HepG2 (cell line): ENCODE measurements around the gene TBL2. TPM values are rescaled to one million over a fixed set of nuclear protein-coding genes. Genes with fewer than 3 reads are reported as not detected.

Experiments
- AGO1 ChIP-seq: fragments of 200-400 bp; formaldehyde crosslinking; IDR thresholded peaks from 2 replicates; pipeline ENCODE4 v1.6.1; 2017; ENCODE audit warnings: mild to moderate bottlenecking, low read depth, low read length, moderate library complexity; ENCODE audit not compliant: poor library complexity, severe bottlenecking
- BORCS8-MEF2B ChIP-seq: sonication (generic); formaldehyde crosslinking; IDR thresholded peaks from 2 replicates; pipeline ENCODE4 v1.8.0; 2022; ENCODE audit warnings: mild to moderate bottlenecking, missing genetic modification reagents
- CC2D1A ChIP-seq: sonication (generic); formaldehyde crosslinking; IDR thresholded peaks from 2 replicates; pipeline ENCODE4 v1.8.1; 2023; ENCODE audit warnings: mild to moderate bottlenecking, missing genetic modification reagents
- CEBPB ChIP-seq: IDR thresholded peaks from 2 replicates; pipeline ENCODE4 v1.6.1; 2011; ENCODE audit warnings: low read depth, low read length, improper control_type of control experiment, borderline replicate concordance
- FIP1L1 ChIP-seq: fragments of 200-400 bp; formaldehyde crosslinking; IDR thresholded peaks from 2 replicates; pipeline ENCODE4 v1.6.1; 2018; ENCODE audit warnings: low read depth, mild to moderate bottlenecking, low read length, moderate library complexity, borderline replicate concordance; ENCODE audit not compliant: insufficient read depth
- GABPB1 ChIP-seq: IDR thresholded peaks from 2 replicates; pipeline ENCODE4 v1.6.1; 2016; ENCODE audit warnings: mild to moderate bottlenecking, missing genetic modification reagents, moderate library complexity, missing compliant biosample characterization
- HOXA3 ChIP-seq: sonication (generic); formaldehyde crosslinking; IDR thresholded peaks from 2 replicates; pipeline ENCODE4 v1.5.0; 2020; ENCODE audit warnings: missing genetic modification reagents
- HOXD1 ChIP-seq: sonication (generic); formaldehyde crosslinking; IDR thresholded peaks from 2 replicates; pipeline ENCODE4 v1.5.0; 2020; ENCODE audit warnings: missing genetic modification reagents
- IRX3 ChIP-seq: sonication (generic); formaldehyde crosslinking; IDR thresholded peaks from 2 replicates; pipeline ENCODE4 v1.8.1; 2023; ENCODE audit warnings: mild to moderate bottlenecking, low read depth, missing genetic modification reagents, borderline replicate concordance
- NCOA2 ChIP-seq: sonication (generic); formaldehyde crosslinking; IDR thresholded peaks from 2 replicates; pipeline ENCODE4 v1.8.0; 2022; ENCODE audit warnings: inconsistent platforms
- PHB2 ChIP-seq: fragments of 450-650 bp; IDR thresholded peaks from 2 replicates; pipeline ENCODE4 v1.6.1; 2018; ENCODE audit not compliant: partially characterized antibody
- RBM22 ChIP-seq: fragments of 200-400 bp; formaldehyde crosslinking; optimal IDR thresholded peaks from 2 replicates; pipeline ENCODE3; 2017; ENCODE audit warnings: mild to moderate bottlenecking, low read length, moderate library complexity
- SRSF4 ChIP-seq: fragments of 200-400 bp; formaldehyde crosslinking; IDR thresholded peaks from one replicate; pipeline ENCODE4 v1.6.1; 2018; ENCODE audit warnings: mild to moderate bottlenecking, low read depth, low read length, moderate library complexity; ENCODE audit not compliant: poor library complexity, severe bottlenecking
- SSRP1 ChIP-seq: IDR thresholded peaks from 2 replicates; pipeline ENCODE4 v1.6.1; 2016; ENCODE audit warnings: control low read depth
- U2AF1 ChIP-seq: fragments of 200-400 bp; formaldehyde crosslinking; optimal IDR thresholded peaks from 2 replicates; pipeline ENCODE3; 2017; ENCODE audit warnings: mild to moderate bottlenecking, low read depth, low read length
- ZNF136 ChIP-seq: sonication (generic); formaldehyde crosslinking; IDR thresholded peaks from 2 replicates; pipeline ENCODE4 v1.8.1; 2022; ENCODE audit warnings: low read depth, mild to moderate bottlenecking, moderate library complexity, missing genetic modification reagents
- ZNF530 ChIP-seq: sonication (generic); formaldehyde crosslinking; IDR thresholded peaks from 2 replicates; pipeline ENCODE4 v1.5.0; 2020; ENCODE audit warnings: low read depth, mild to moderate bottlenecking, missing genetic modification reagents
- ZNF557 ChIP-seq: sonication (generic); formaldehyde crosslinking; IDR thresholded peaks from 2 replicates; pipeline ENCODE4 v1.4.0; 2020; ENCODE audit warnings: missing genetic modification reagents
- ZSCAN29 ChIP-seq: sonication (generic); formaldehyde crosslinking; conservative IDR thresholded peaks from 2 replicates; pipeline ENCODE4 v1.4.0; 2020; ENCODE audit warnings: mild to moderate bottlenecking, missing genetic modification reagents
- polyA plus RNA-seq, 8 experiments: library from polyadenylated mRNA; depleted of rRNA in 3 of 8; stranded (reverse) in 7 of 8; unstranded in 1 of 8; fragments of >200 nt; fragmentation: Illumina TruSeq in 4 of 8; extraction: Trizol in 4 of 8; gene quantifications; 2 replicates each; pipeline versions ENCODE4 v1.2.1 to v1.2.3, GENCODE V29; 2011 to 2016; ENCODE audit warnings: low read depth in 4 of 8, missing spikeins in 1 of 8, mixed read lengths in 1 of 8; ENCODE audit not compliant: insufficient read depth in 1 of 8
- total RNA-seq, 5 experiments: library from RNA; depleted of rRNA; stranded (reverse); fragments of >200 nt; fragmentation: Illumina TruSeq; extraction: Trizol; gene quantifications; 2 replicates each; pipeline ENCODE4 v1.2.3, GENCODE V29; 2016; ENCODE audit warnings: low read depth in 1 of 5
- TF ChIP-seq, protein P1 (sequence below): sonication (generic); formaldehyde crosslinking; IDR thresholded peaks from 2 replicates; pipeline ENCODE4 v1.9.0; 2022; ENCODE audit warnings: missing genetic modification reagents, mild to moderate bottlenecking, borderline replicate concordance
- TF ChIP-seq, protein P2 (sequence below): sonication (generic); formaldehyde crosslinking; conservative IDR thresholded peaks from 2 replicates; pipeline ENCODE4 v1.4.0; 2020; ENCODE audit warnings: missing genetic modification reagents
- TF ChIP-seq, protein P3 (sequence below): sonication (generic); formaldehyde crosslinking; IDR thresholded peaks from 2 replicates; pipeline ENCODE4 v1.8.1; 2023; ENCODE audit warnings: mild to moderate bottlenecking, missing genetic modification reagents
- TF ChIP-seq, protein P4 (sequence below): sonication (generic); formaldehyde crosslinking; IDR thresholded peaks from 2 replicates; pipeline ENCODE4 v1.5.0; 2020; ENCODE audit warnings: mild to moderate bottlenecking, missing genetic modification reagents, borderline replicate concordance

TBL2 gene
- total and polyA plus RNA-seq, 2 of the 13 experiments (the other 11 are each of a cell fraction or from before 2014, with no cell fraction given): 43.4 to 47.2 TPM

DNA sequence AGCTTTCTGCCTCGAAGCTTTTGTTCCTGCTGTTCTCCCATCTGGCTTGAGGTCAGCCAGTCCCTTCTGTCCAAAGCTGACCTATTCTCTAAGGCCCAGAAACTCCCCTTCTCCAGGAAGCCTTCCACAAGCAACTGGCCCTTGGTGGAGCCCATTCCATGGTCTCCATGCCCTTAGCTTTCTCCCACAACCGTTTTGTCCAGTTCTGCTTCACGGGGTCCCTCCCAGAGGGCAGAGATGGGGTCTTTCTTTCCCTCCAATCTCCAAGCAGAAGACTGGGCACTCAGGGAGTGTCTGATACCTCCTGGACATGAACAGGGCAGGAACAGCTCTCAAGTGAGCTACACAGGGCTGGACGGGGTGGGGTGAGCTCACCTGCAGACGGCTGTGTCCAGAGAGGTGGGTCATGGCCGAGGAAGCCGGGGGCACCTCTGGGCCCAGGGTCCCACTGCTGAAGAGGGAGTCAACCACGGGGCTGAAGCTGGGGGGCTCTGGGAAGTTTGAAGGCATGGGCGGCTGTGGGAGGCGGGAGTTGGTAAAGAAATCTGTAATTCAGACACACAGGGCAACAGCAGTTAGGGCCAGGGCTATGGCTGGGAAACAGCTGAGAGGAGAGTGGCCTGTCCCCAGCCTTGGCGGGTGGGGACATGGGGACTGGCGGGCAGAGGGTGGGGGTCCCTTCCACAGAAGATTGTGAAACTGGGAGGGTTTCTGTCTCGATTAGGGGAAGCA is 20.9 kb upstream of the TBL2 start (continued):
- TF ChIP-seq ZNF136 (CRISPR knock-in tag) (0 out of 2 replicates have a peak, but pooled peaks have one; percentile 62), ZSCAN29 (CRISPR knock-in tag) (no peak), RBM22 (peak; percentile 98), ZNF557 (CRISPR knock-in tag) (no peak), BORCS8-MEF2B (CRISPR knock-in tag) (0 out of 2 replicates have a peak, but pooled peaks have one; percentile 30), SRSF4 (peak; percentile 87), PHB2 (no peak), NCOA2 (CRISPR knock-in tag) (0 out of 2 replicates have a peak, but pooled peaks have one; percentile 13), SSRP1 (CRISPR knock-in tag) (peak; percentile 98), HOXA3 (CRISPR knock-in tag) (no peak), GABPB1 (CRISPR knock-in tag) (0 out of 2 replicates have a peak, but pooled peaks have one; percentile 16), U2AF1 (peak; percentile 20), AGO1 (peak; percentile 100), FIP1L1 (0 out of 2 replicates have a peak, but pooled peaks have one; percentile 33), IRX3 (CRISPR knock-in tag) (0 out of 2 replicates have a peak, but pooled peaks have one; percentile 35), CC2D1A (CRISPR knock-in tag) (no peak), ZNF530 (no peak), HOXD1 (CRISPR knock-in tag) (no peak), CEBPB (no peak)
- TF ChIP-seq, protein P1, sequence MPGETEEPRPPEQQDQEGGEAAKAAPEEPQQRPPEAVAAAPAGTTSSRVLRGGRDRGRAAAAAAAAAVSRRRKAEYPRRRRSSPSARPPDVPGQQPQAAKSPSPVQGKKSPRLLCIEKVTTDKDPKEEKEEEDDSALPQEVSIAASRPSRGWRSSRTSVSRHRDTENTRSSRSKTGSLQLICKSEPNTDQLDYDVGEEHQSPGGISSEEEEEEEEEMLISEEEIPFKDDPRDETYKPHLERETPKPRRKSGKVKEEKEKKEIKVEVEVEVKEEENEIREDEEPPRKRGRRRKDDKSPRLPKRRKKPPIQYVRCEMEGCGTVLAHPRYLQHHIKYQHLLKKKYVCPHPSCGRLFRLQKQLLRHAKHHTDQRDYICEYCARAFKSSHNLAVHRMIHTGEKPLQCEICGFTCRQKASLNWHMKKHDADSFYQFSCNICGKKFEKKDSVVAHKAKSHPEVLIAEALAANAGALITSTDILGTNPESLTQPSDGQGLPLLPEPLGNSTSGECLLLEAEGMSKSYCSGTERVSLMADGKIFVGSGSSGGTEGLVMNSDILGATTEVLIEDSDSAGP (CRISPR knock-in tag): 0 out of 2 replicates have a peak, but pooled peaks have one; percentile 23
- TF ChIP-seq, protein P2, sequence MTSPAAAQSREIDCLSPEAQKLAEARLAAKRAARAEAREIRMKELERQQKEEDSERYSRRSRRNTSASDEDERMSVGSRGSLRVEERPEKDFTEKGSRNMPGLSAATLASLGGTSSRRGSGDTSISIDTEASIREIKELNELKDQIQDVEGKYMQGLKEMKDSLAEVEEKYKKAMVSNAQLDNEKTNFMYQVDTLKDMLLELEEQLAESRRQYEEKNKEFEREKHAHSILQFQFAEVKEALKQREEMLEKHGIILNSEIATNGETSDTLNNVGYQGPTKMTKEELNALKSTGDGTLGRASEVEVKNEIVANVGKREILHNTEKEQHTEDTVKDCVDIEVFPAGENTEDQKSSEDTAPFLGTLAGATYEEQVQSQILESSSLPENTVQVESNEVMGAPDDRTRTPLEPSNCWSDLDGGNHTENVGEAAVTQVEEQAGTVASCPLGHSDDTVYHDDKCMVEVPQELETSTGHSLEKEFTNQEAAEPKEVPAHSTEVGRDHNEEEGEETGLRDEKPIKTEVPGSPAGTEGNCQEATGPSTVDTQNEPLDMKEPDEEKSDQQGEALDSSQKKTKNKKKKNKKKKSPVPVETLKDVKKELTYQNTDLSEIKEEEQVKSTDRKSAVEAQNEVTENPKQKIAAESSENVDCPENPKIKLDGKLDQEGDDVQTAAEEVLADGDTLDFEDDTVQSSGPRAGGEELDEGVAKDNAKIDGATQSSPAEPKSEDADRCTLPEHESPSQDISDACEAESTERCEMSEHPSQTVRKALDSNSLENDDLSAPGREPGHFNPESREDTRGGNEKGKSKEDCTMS (CRISPR knock-in tag): 0 out of 2 replicates have a peak, but pooled peaks have one; percentile 47
- TF ChIP-seq, protein P3, sequence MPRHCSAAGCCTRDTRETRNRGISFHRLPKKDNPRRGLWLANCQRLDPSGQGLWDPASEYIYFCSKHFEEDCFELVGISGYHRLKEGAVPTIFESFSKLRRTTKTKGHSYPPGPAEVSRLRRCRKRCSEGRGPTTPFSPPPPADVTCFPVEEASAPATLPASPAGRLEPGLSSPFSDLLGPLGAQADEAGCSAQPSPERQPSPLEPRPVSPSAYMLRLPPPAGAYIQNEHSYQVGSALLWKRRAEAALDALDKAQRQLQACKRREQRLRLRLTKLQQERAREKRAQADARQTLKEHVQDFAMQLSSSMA (CRISPR knock-in tag): no peak
- TF ChIP-seq, protein P4, sequence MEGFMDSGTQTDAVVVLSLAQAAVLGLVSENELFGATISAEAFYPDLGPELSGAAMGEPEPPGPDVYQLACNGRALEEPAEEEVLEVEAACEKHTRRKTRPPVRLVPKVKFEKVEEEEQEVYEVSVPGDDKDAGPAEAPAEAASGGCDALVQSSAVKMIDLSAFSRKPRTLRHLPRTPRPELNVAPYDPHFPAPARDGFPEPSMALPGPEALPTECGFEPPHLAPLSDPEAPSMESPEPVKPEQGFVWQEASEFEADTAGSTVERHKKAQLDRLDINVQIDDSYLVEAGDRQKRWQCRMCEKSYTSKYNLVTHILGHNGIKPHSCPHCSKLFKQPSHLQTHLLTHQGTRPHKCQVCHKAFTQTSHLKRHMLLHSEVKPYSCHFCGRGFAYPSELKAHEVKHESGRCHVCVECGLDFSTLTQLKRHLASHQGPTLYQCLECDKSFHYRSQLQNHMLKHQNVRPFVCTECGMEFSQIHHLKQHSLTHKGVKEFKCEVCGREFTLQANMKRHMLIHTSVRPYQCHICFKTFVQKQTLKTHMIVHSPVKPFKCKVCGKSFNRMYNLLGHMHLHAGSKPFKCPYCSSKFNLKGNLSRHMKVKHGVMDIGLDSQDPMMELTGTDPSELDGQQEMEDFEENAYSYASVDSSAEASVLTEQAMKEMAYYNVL (CRISPR knock-in tag): no peak
